ENCODE results near the gene DEGS1. TPM values are rescaled to one million over a fixed set of nuclear protein-coding genes. Genes with fewer than 3 reads are reported as not detected.

Gene DEGS1
- total and polyA plus RNA-seq, 10 of the 15 experiments (the other 5 are each of a cell fraction or from before 2014, with no cell fraction given): 16.5 to 133 (median 46.0) TPM

GRCh38 chr1:224180783-224181452, 2.1 kb upstream of the DEGS1 start (continued):
- no peak for TF ChIP-seq E4F1 (IDR thresholded peaks at IDR 0.05; ENCODE audit: borderline replicate concordance, partially characterized antibody)
- no peak for TF ChIP-seq HCFC1 (IDR thresholded peaks at IDR 0.05; ENCODE audit: low read length)
- no peak for TF ChIP-seq RBBP5 (conservative IDR thresholded peaks at IDR 0.05)

GRCh38 chr1:224181453-224181810, 1.6 kb upstream of the DEGS1 start:
- no peaks in the 10 kb centered on the region for H3K27me3 ChIP-seq (replicated peaks in 1 of 2; ENCODE audit: control insufficient read depth in 2 of 2, insufficient read depth in 2 of 2, low read length in 1 of 2)
- H4K20me1 ChIP-seq (ENCODE audit: control insufficient read depth, insufficient read depth): no peaks in the 10 kb centered on the region
- POLR2A ChIA-PET: interaction anchor here (1.0 to 1.8 kb wide), 3 partner anchors 10 to 23 kb away, joined by 3 to 6 read pairs (median 4); no protein-coding TSS in a partner anchor
- WGBS (ENCODE audit: insufficient coverage, insufficient replicate concordance, low lambda C conversion rate, missing lambda C conversion rate): 64% methylated on average over 4 of the region's 4 CpGs
- DNase-seq (ENCODE audit: low read depth, low spot score): no peak
- peaks cover 32% of the 10 kb centered on the region for H3K79me2 ChIP-seq (ENCODE audit: control insufficient read depth, insufficient read depth, low read length)
- no peak overlapping the region for H3K4me2 ChIP-seq (ENCODE audit: control insufficient read depth, insufficient read depth)
- in situ Hi-C loops (cut with MboI): no loop called here
- no peak overlapping the region for H3K4me3 ChIP-seq
- H3K9me3 ChIP-seq (replicated peaks; ENCODE audit: control insufficient read depth, insufficient read depth, low read length): no peaks in the 10 kb centered on the region
- CTCF ChIA-PET: interaction anchor here (1.0 to 1.4 kb wide), 3 partner anchors 11 to 65 kb away, joined by 4 to 5 read pairs (median 4); no protein-coding TSS in a partner anchor
- intact Hi-C loops (cut with micrococcal nuclease; ENCODE audit: unreplicated experiment): loop anchor here (5.0 kb wide), 1 partner anchor 334 kb away; the partner anchor contains the start of gene TP53BP2
- no peak overlapping the region for H3K9ac ChIP-seq (ENCODE audit: control insufficient read depth, insufficient read depth, low read length)
- SMC1A ChIA-PET (ENCODE audit: uncharacterized antibody, unreplicated experiment): interaction anchor here (1.3 to 2.9 kb wide), 2 partner anchors 12 to 37 kb away, joined by 3 to 14 read pairs; no protein-coding TSS in a partner anchor
- peaks cover 16% of the 10 kb centered on the region; the same call in 1 of the 2 replicates for H3K4me1 ChIP-seq (ENCODE audit: control insufficient read depth, insufficient read depth, low read length)
- RAD21 ChIA-PET (ENCODE audit: unreplicated experiment): interaction anchor here (1.8 kb wide), 1 partner anchor 12 kb away, joined by 8 read pairs; no protein-coding TSS in a partner anchor
- FAIRE-seq: no peak
- H3K27ac ChIP-seq (ENCODE audit: control insufficient read depth, insufficient read depth): no peak overlapping the region
- ATAC-seq: no peak
- BruUV-seq (replicated peaks): no TSS peak
- no peaks in the 10 kb centered on the region for H3K36me3 ChIP-seq (ENCODE audit: control insufficient read depth in 2 of 2, insufficient read depth in 2 of 2, low read length in 1 of 2)
- no peak overlapping the region for H2AFZ ChIP-seq (ENCODE audit: control insufficient read depth, low read depth, low read length)
- TF ChIP-seq STAT3 (IDR thresholded peaks at IDR 0.05; ENCODE audit: low read depth, low read length) (no peak), PRDM15 (CRISPR knock-in tag; IDR thresholded peaks at IDR 0.05) (no peak), IRF5 (IDR thresholded peaks at IDR 0.05; ENCODE audit: borderline replicate concordance) (no peak), DPF2 (IDR thresholded peaks at IDR 0.05) (no peak), CBFB (IDR thresholded peaks at IDR 0.05; ENCODE audit: low read depth) (no peak)
